Activated CD8-positive, alpha-beta memory T cell treated with anti-CD3 and anti-CD28 coated beads for 4 hours (primary cell): Measurements from ENCODE around the gene RLIM.
A peak's percentile ranks its signal among the peaks of the same experiment; 100 is the strongest.
"Not testable (repeated sequence)": the region's sequence is repeated elsewhere in the genome, so short reads cannot be mapped to it uniquely, and the experiment has no call there.

Source experiments
- DNase-seq, 2 donors: peaks; one replicate each; pipeline ENCODE4 v3.0.0-alpha.2; 2020; ENCODE audit warnings: low read depth in 2 of 2

RLIM gene

GRCh38 chrX:74614093-74614909, at the start of gene RLIM:
Gene RLIM (minus strand): TSS chrX:74614624. CDS start chrX:74595977, 18,647 bp downstream.
- peak; percentile 74 to 87 for DNase-seq

GRCh38 chrX:74656079-74656745, 41.8 kb upstream of the RLIM start:
- no peak for DNase-seq

GRCh38 chrX:74654953-74655352, 40.5 kb upstream of the RLIM start:
- DNase-seq: not testable (repeated sequence)

GRCh38 chrX:74636749-74637314, 22.4 kb upstream of the RLIM start:
- no peak for DNase-seq

GRCh38 chrX:74613370-74614092, 893 bp downstream of the RLIM start:
- DNase-seq: no peak

GRCh38 chrX:74606799-74607198, 7.6 kb downstream of the RLIM start:
- no peak for DNase-seq

GRCh38 chrX:74606342-74606741, 8.1 kb downstream of the RLIM start:
- DNase-seq: no peak

GRCh38 chrX:74603040-74603439, 11.4 kb downstream of the RLIM start:
- DNase-seq: no peak

GRCh38 chrX:74602142-74602541, 12.3 kb downstream of the RLIM start:
- DNase-seq: no peak

GRCh38 chrX:74593593-74593992, 20.8 kb downstream of the RLIM start:
- DNase-seq: no peak

- DNase-seq: no peak
Observed at GRCh38 chrX:74585766-74586165, 28.7 kb downstream of the RLIM start.

GRCh38 chrX:74579597-74580198, 34.7 kb downstream of the RLIM start:
- no peak for DNase-seq

- DNase-seq: no peak
Observed at GRCh38 chrX:74578137-74578536, 36.3 kb downstream of the RLIM start.

GRCh38 chrX:74557378-74557777, 57.0 kb downstream of the RLIM start:
- DNase-seq: no peak

GRCh38 chrX:74551934-74552333, 62.5 kb downstream of the RLIM start:
- no peak for DNase-seq

GRCh38 chrX:74550295-74550802, 64.1 kb downstream of the RLIM start:
- DNase-seq: peak; percentile 65 to 72

- DNase-seq: no peak
Observed at GRCh38 chrX:74546984-74547383, 67.4 kb downstream of the RLIM start.

- no peak for DNase-seq
Observed at GRCh38 chrX:74545880-74546523, 68.4 kb downstream of the RLIM start.

GRCh38 chrX:74540635-74541249, 73.7 kb downstream of the RLIM start:
- DNase-seq: no peak

- DNase-seq: no peak
Observed at GRCh38 chrX:74536832-74537371, 77.5 kb downstream of the RLIM start.
